ENCODE measurements around the gene IQSEC1.

GRCh38 chr3:12946251-12946648 lies 127.0 kb downstream of the IQSEC1 start:
- TF ChIP-seq CTCF (conservative IDR thresholded peaks at IDR 0.05; ENCODE audit: low read depth in 2 of 2) (no peak), CREB1 (CRISPR knock-in tag; IDR thresholded peaks at IDR 0.05; ENCODE audit: low read depth) (no peak), EZH2 (IDR thresholded peaks at IDR 0.05; ENCODE audit: low read depth, unreplicated experiment) (no peak), REST (IDR thresholded peaks at IDR 0.05; ENCODE audit: unreplicated experiment) (no peak), POLR2AphosphoS5 (IDR thresholded peaks at IDR 0.05; ENCODE audit: low read depth) (no peak), EZH2phosphoT487 (IDR thresholded peaks at IDR 0.05; ENCODE audit: unreplicated experiment) (no peak), ETS1 (IDR thresholded peaks at IDR 0.05) (no peak), ZNF462 (CRISPR knock-in tag; IDR thresholded peaks at IDR 0.05) (no peak)
